ENCODE data around the gene ADH5.
"Not testable (repeated sequence)": the region's sequence is repeated elsewhere in the genome, so short reads cannot be mapped to it uniquely, and the experiment has no call there.

Gene ADH5

GRCh38 chr4:99082192-99082591, 6.4 kb downstream of the ADH5 start:
- no peak for DNase-seq

- not testable (repeated sequence) for DNase-seq
Observed at GRCh38 chr4:99080869-99081268, 7.7 kb downstream of the ADH5 start.

- no peak for DNase-seq
Observed at GRCh38 chr4:99079625-99080295, 8.8 kb downstream of the ADH5 start.

- no peak for DNase-seq
Observed at GRCh38 chr4:99078931-99079624, 9.5 kb downstream of the ADH5 start.

- DNase-seq: no peak
Observed at GRCh38 chr4:99078336-99078735, 10.3 kb downstream of the ADH5 start.

- DNase-seq: no peak
Observed at GRCh38 chr4:99077177-99077576, 11.4 kb downstream of the ADH5 start.

- DNase-seq: no peak
Observed at GRCh38 chr4:99076292-99076976, 12.2 kb downstream of the ADH5 start.

- DNase-seq: no peak
Observed at GRCh38 chr4:99074816-99075215, 13.8 kb downstream of the ADH5 start.

GRCh38 chr4:99071159-99071558, 17.4 kb downstream of the ADH5 start:
- DNase-seq: no peak

GRCh38 chr4:99067617-99068016, 21.0 kb downstream of the ADH5 start:
- no peak for DNase-seq

- DNase-seq: not testable (repeated sequence)
Observed at GRCh38 chr4:99065521-99065920, 23.1 kb downstream of the ADH5 start.

- no peak for DNase-seq
Observed at GRCh38 chr4:99062120-99062519, 26.5 kb downstream of the ADH5 start.

GRCh38 chr4:99061048-99061700, 27.4 kb downstream of the ADH5 start:
- DNase-seq: no peak

- no peak for DNase-seq
Observed at GRCh38 chr4:99059550-99059949, 29.0 kb downstream of the ADH5 start.

- no peak for DNase-seq
Observed at GRCh38 chr4:99058228-99058627, 30.4 kb downstream of the ADH5 start.

GRCh38 chr4:99054428-99054994, 34.1 kb downstream of the ADH5 start:
- DNase-seq: no peak

GRCh38 chr4:99052902-99053301, 35.7 kb downstream of the ADH5 start:
- DNase-seq: no peak

- no peak for DNase-seq
Observed at GRCh38 chr4:99047710-99048109, 40.9 kb downstream of the ADH5 start.

- DNase-seq: no peak
Observed at GRCh38 chr4:99043346-99043745, 45.2 kb downstream of the ADH5 start.

GRCh38 chr4:99038213-99038612, 50.4 kb downstream of the ADH5 start:
- DNase-seq: no peak

GRCh38 chr4:99033956-99034355, 54.6 kb downstream of the ADH5 start:
- DNase-seq: no peak

- no peak for DNase-seq
Observed at GRCh38 chr4:99029852-99030251, 58.7 kb downstream of the ADH5 start.

- DNase-seq: no peak
Observed at GRCh38 chr4:99029018-99029735, 59.4 kb downstream of the ADH5 start.
